CD4-positive, alpha-beta T cell treated with Interleukin-17A for 1 hour (primary cell): Measurements from ENCODE around the gene FOXR1.

Experiments used
- DNase-seq: peaks from one replicate; pipeline ENCODE4 v3.0.0-alpha.2; 2020

Gene FOXR1

DNA sequence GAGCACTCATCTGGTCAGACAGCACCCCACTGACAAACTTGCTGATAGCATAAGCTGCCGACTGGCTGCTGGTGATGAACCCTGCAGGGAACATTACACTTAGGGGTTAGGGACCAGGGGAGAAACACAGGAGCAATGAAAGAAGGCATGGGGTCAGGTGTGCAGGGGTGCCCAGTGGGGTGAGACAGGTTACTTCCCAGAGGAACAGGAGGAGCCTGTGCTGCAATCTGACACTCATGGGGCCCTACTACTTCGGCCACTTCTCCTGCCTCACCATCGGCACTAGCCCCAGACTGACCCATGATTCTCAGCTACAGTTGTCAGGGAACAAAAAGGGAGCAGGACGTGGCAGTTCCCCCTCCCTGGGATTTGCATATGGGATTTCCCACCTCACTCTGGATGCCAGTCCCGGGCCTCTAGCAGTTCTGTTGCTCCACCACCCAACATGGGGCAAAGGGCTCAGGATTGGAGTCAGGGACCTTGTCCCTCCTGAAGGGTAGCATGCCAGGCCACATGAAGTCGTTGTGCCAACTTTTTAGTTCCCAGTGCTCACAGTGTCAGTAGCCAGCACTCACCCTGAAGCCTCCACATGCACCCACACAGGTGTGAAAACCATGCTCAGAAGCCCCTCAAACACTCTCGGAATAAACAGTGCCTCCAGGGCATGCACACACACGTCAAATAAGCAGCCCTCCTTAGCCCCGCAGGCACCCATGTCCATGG lies 56.9 kb downstream of the FOXR1 start:
- DNase-seq: no peak

- DNase-seq: no peak
Observed at GRCh38 chr11:119029069-119029339, 57.4 kb downstream of the FOXR1 start.

DNA sequence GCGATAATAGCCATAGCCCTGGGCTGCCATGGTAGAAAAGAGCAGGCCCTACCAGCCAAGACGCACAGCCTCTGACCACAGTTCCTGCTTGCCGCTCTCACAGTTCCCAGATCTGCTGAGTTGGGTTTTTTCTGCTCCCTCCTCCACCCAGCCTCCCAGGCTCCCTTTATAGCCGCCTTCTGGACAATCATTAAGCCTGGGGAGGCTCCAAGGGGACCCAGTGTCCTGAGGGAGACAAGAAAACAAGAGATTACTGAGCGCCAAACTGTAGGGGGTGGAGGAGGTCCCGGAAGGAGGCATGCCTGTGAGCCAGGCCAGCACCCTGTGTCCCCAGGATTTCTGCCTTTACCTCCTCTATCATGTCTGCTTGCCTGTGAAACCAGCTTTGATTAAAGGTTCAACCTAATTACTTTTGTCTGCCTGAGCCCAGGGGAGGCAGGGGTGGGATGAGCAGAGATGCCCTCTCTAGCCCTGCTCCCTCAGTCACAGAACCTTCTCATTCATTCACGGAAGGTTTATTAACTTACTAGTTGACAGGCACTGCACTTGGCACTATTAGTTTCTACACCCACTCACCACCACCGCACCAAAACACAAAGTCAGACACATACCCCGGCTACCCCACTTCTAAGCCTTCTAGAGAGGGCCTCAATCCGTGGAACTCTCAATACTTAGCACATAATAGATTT lies 57.9 kb downstream of the FOXR1 start:
- DNase-seq: no peak

DNA sequence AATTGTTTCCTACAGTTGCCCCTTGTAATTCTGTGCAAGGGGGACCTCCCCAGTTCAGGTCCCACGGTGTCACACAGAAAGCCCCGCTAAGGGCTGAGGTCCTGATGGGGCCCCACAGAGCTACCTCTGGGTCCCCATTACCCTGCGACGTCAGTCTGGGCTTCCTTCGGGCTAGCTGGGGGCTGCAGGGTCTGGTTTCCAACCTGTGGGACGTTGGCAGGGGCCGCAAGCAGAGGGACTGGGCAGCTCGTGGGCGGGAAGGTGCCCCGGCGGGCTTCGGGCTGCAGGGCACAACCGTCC lies 58.4 kb downstream of the FOXR1 start:
- no peak for DNase-seq

DNA sequence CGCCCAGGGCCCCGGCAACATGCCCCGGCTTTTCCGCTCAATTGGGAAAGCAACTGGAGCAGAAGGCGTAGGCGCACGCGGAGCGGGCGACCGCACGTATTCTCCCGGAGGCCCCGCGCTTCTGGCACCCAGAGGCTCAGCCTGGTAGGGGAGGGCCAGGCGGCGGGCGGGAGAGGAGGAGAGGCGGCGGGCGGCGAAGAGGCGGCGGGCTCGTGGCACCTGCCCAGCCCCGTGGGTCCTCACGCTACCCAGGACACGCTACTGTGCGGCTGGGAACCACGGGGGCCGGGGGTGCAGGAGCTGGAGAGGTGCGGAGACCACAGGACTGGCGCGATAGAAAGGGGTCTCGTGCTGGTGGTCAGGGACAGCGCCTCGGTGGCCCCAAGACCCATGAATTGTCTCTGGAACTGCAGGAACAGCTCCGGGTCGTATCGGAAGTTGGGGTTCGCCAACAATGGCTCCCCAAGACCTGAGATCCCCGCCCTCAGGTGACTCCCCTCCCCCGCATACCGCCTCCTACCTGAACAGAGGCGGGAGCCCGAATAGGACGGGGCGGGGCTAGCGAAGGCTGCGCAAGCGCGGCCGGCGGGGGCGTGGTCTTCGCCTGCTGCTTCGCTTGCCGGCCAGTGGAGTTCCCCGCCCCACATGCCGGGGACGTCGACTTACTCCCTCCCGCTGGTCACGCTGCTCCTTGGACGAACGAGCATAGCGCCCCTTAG lies 58.9 kb downstream of the FOXR1 start, which contains the start of gene SLC37A4:
SLC37A4 (minus strand) TSS at position 549 of the 719 bp plus-strand sequence.
- peak; percentile 99 for DNase-seq
